A673 (cell line): Measurements from ENCODE around the gene PNN.

Experiments used
- EZH2 ChIP-seq: fragments of 200-600 bp; sonication (generic); IDR thresholded peaks from 2 replicates; pipeline ENCODE4 v1.6.1; 2017; ENCODE audit warnings: borderline replicate concordance, low read depth, mild to moderate bottlenecking, mixed read lengths, antibody characterized with exemption, low read length; ENCODE audit not compliant: poor library complexity, severe bottlenecking
- TF ChIP-seq, protein P1 (sequence below): fragments of 300-800, 200-600 bp; sonication (generic); conservative IDR thresholded peaks from 2 replicates; pipeline ENCODE4 v1.5.1; 2017; ENCODE audit warnings: low read depth, mild to moderate bottlenecking, antibody characterized with exemption, low read length, moderate library complexity, mixed read lengths

DNA sequence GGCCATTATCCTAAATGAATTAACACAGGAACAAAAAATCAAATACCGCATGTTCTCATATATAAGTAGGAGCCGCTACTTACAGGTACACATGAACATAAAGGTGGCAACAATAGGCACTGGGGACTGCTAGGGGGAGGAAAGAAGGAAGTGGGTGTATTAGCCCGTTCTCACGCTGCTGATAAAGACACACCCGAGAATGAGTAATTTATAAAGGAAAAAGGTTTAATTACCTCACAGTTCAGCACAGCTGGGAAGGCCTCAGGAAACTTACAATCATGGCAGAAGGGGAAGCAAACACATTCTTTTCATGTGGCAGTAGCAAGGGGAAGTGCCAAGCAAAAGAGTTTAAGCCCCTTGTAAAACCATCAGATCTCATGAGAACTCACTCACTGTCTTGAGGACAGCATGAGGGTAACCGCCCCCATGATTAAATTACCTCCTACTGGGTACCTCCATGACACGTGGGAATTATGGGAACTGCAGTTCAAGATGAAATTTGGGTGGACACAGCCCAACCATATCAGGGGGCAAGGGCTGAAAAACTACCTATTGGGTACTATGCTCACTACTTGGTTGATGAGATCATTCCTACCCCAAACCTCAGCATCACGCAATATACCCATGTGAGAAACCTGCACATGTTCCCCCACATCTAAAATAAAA lies 42.3 kb downstream of the PNN start:
- TF ChIP-seq, protein P1, sequence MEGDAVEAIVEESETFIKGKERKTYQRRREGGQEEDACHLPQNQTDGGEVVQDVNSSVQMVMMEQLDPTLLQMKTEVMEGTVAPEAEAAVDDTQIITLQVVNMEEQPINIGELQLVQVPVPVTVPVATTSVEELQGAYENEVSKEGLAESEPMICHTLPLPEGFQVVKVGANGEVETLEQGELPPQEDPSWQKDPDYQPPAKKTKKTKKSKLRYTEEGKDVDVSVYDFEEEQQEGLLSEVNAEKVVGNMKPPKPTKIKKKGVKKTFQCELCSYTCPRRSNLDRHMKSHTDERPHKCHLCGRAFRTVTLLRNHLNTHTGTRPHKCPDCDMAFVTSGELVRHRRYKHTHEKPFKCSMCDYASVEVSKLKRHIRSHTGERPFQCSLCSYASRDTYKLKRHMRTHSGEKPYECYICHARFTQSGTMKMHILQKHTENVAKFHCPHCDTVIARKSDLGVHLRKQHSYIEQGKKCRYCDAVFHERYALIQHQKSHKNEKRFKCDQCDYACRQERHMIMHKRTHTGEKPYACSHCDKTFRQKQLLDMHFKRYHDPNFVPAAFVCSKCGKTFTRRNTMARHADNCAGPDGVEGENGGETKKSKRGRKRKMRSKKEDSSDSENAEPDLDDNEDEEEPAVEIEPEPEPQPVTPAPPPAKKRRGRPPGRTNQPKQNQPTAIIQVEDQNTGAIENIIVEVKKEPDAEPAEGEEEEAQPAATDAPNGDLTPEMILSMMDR, result no peak
- no peak for TF ChIP-seq EZH2
